Hepatocyte (in vitro differentiated cells): ENCODE measurements around the gene ASXL2. TPM values are rescaled to one million over a fixed set of nuclear protein-coding genes. Genes with fewer than 3 reads are reported as not detected.

ENCODE experiments used
- DNase-seq: peaks from one replicate; pipeline ENCODE4 v3.0.0-alpha.2; 2016; ENCODE audit warnings: low spot score
- H2AFZ ChIP-seq: fragments of 200-600 bp; sonication (generic); 2 replicates; pipeline ENCODE4 v1.6.0; 2016; ENCODE audit warnings: antibody characterized with exemption, mild to moderate bottlenecking
- H3K27ac ChIP-seq: fragments of 200-600 bp; sonication (generic); 2 replicates; pipeline ENCODE4 v1.5.1; 2016; ENCODE audit warnings: mild to moderate bottlenecking
- H3K27me3 ChIP-seq: fragments of 200-600 bp; sonication (generic); 2 replicates; pipeline ENCODE4 v1.6.1; 2016
- H3K36me3 ChIP-seq: fragments of 200-600 bp; sonication (generic); replicated peaks from 2 replicates; pipeline ENCODE4 v1.5.1; 2016; ENCODE audit warnings: low read depth; ENCODE audit not compliant: insufficient read depth
- H3K4me1 ChIP-seq: fragments of 200-600 bp; sonication (generic); 2 replicates; pipeline ENCODE4 v1.5.1; 2016; ENCODE audit warnings: mild to moderate bottlenecking, moderate library complexity; ENCODE audit not compliant: insufficient read depth
- H3K4me2 ChIP-seq: fragments of 200-600 bp; sonication (generic); 2 replicates; pipeline ENCODE4 v1.6.0; 2016
- H3K4me3 ChIP-seq: fragments of 200-600 bp; sonication (generic); 2 replicates; pipeline ENCODE4 v1.5.1; 2016; ENCODE audit warnings: mild to moderate bottlenecking
- H3K79me2 ChIP-seq: fragments of 200-600 bp; sonication (generic); 2 replicates; pipeline ENCODE4 v1.6.0; 2017; ENCODE audit warnings: mild to moderate bottlenecking
- H3K9me2 ChIP-seq: fragments of 200-600 bp; sonication (generic); replicated peaks from 2 replicates; pipeline ENCODE4 v1.6.0; 2017; ENCODE audit warnings: mild to moderate bottlenecking; ENCODE audit not compliant: insufficient read depth
- H3K9me3 ChIP-seq: fragments of 200-600 bp; sonication (generic); 2 replicates; pipeline ENCODE4 v1.5.1; 2016; ENCODE audit warnings: low read depth, mild to moderate bottlenecking
- H4K20me1 ChIP-seq: fragments of 200-600 bp; sonication (generic); 2 replicates; pipeline ENCODE4 v1.6.0; 2016; ENCODE audit warnings: mild to moderate bottlenecking; ENCODE audit not compliant: insufficient read depth, poor library complexity, severe bottlenecking
- CTCF ChIP-seq: fragments of 200-600 bp; sonication (generic); IDR thresholded peaks from 2 replicates; pipeline ENCODE4 v1.5.1; 2016; ENCODE audit warnings: antibody characterized with exemption, mild to moderate bottlenecking; ENCODE audit not compliant: poor library complexity
- EZH2 ChIP-seq: fragments of 200-600 bp; sonication (generic); IDR thresholded peaks from 2 replicates; pipeline ENCODE4 v1.6.1; 2016; ENCODE audit warnings: antibody characterized with exemption, mild to moderate bottlenecking, borderline replicate concordance
- EZH2phosphoT487 ChIP-seq: fragments of 200-600 bp; sonication (generic); IDR thresholded peaks from one replicate; pipeline ENCODE4 v1.6.1; 2018; ENCODE audit warnings: antibody characterized with exemption, mild to moderate bottlenecking, low read depth, moderate library complexity; ENCODE audit not compliant: unreplicated experiment, severe bottlenecking
- WGBS: methylation state at CpG from one replicate; pipeline ENCODE4 v1.1.6; 2016; ENCODE audit warnings: low lambda C conversion rate; ENCODE audit errors: missing lambda C conversion rate; 5-methylcytosine and 5-hydroxymethylcytosine counted together
- polyA plus RNA-seq: library from polyadenylated mRNA; unstranded; fragments of >200 nt; fragmentation: Nextera tagmentation; extraction: Ambion mirVana; gene quantifications from 2 replicates; pipeline ENCODE4 v1.2.1, GENCODE V29; 2016
- total RNA-seq: library from RNA; depleted of rRNA; stranded (reverse); fragments of >200 nt; gene quantifications from 2 replicates; pipeline ENCODE4 v1.2.3, GENCODE V29; 2014

Gene ASXL2
- total and polyA plus RNA-seq, 2 experiments from 2014 or later = 4.3 to 13.3 TPM

DNA sequence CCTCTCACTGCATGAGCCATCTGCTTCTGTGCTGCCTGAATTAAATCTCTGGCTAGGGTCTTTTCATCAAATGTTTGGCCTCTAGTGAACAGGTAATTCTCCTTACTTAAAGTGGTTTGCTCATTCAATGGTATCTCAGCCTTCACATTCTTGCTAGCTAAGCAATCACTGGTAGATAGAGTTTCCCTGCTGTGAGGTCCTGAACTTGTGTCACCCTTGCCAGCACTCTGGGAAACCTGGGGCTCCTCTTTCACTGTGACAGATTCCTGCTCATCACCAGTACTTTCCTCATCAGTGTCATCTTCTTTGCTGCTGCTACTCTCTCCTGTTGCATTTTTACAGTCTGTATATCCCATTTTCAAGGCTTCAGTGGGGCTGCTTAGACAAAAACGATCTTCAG lies 135.8 kb downstream of the ASXL2 start:
- H3K4me2 ChIP-seq = no peak overlapping the region
- TF ChIP-seq EZH2phosphoT487 (no peak), CTCF (no peak), EZH2 (no peak)
- no peaks in the 10 kb centered on the region for H3K9me2 ChIP-seq
- DNase-seq = no peak
- H3K79me2 ChIP-seq = no peaks in the 10 kb centered on the region
- H3K4me3 ChIP-seq = no peak overlapping the region
- no peaks in the 10 kb centered on the region for H3K9me3 ChIP-seq
- H2AFZ ChIP-seq = no peak overlapping the region
- no peaks in the 10 kb centered on the region for H3K36me3 ChIP-seq
- no peaks in the 10 kb centered on the region for H4K20me1 ChIP-seq
- H3K27me3 ChIP-seq = no peaks in the 10 kb centered on the region
- 79% methylated on average over 1 of the region's 1 CpG for WGBS
- no peak overlapping the region for H3K27ac ChIP-seq
- H3K4me1 ChIP-seq = no peaks in the 10 kb centered on the region

- H2AFZ ChIP-seq = no peak overlapping the region
- H3K9me3 ChIP-seq = no peaks in the 10 kb centered on the region
- H3K4me3 ChIP-seq = no peak overlapping the region
- WGBS = 72% methylated on average over 6 of the region's 6 CpGs
- H3K27me3 ChIP-seq = no peaks in the 10 kb centered on the region
- H4K20me1 ChIP-seq = no peaks in the 10 kb centered on the region
- H3K36me3 ChIP-seq = no peaks in the 10 kb centered on the region
- no peak for TF ChIP-seq EZH2phosphoT487
- no peak for DNase-seq
- no peak overlapping the region for H3K27ac ChIP-seq
- H3K4me2 ChIP-seq = no peak overlapping the region
- H3K9me2 ChIP-seq = no peaks in the 10 kb centered on the region
- H3K4me1 ChIP-seq = no peaks in the 10 kb centered on the region
- H3K79me2 ChIP-seq = no peaks in the 10 kb centered on the region
Observed at GRCh38 chr2:25740810-25741381, 137.4 kb downstream of the ASXL2 start.

GRCh38 chr2:25738383-25739343 lies 139.6 kb downstream of the ASXL2 start:
- WGBS = 94% methylated on average over 3 of the region's 3 CpGs
- H3K27me3 ChIP-seq = no peaks in the 10 kb centered on the region
- no peak for DNase-seq
- TF ChIP-seq EZH2 = no peak
- no peak for TF ChIP-seq CTCF
- no peak for TF ChIP-seq EZH2phosphoT487
- H3K79me2 ChIP-seq = no peaks in the 10 kb centered on the region
- no peak overlapping the region for H2AFZ ChIP-seq
- no peaks in the 10 kb centered on the region for H3K4me1 ChIP-seq
- no peaks in the 10 kb centered on the region for H4K20me1 ChIP-seq
- no peak overlapping the region for H3K4me2 ChIP-seq
- no peaks in the 10 kb centered on the region for H3K36me3 ChIP-seq
- H3K4me3 ChIP-seq = no peak overlapping the region
- H3K9me3 ChIP-seq = no peaks in the 10 kb centered on the region
- no peaks in the 10 kb centered on the region for H3K9me2 ChIP-seq
- H3K27ac ChIP-seq = no peak overlapping the region

- Histone ChIP-seq H3K9me2 (no peaks in the 10 kb centered on the region), H3K4me2 (no peak overlapping the region)
Observed at GRCh38 chr2:25736899-25737515, 141.3 kb downstream of the ASXL2 start.

More at GRCh38 chr2:25736899-25737515, 141.3 kb downstream of the ASXL2 start:
- Histone ChIP-seq H4K20me1 (no peaks in the 10 kb centered on the region), H3K36me3 (no peaks in the 10 kb centered on the region), H3K27ac (no peak overlapping the region), H3K27me3 (no peaks in the 10 kb centered on the region), H3K4me3 (no peak overlapping the region), H3K79me2 (no peaks in the 10 kb centered on the region), H2AFZ (no peak overlapping the region), H3K9me3 (no peaks in the 10 kb centered on the region), H3K4me1 (no peaks in the 10 kb centered on the region)
- no peak for DNase-seq
- 88% methylated on average over 6 of the region's 6 CpGs for WGBS
- no peak for TF ChIP-seq CTCF
- TF ChIP-seq EZH2 = no peak
- TF ChIP-seq EZH2phosphoT487 = no peak
